Pancreas (tissue), 10 donors: ENCODE data around the gene MUS81. TPM values are rescaled to one million over a fixed set of nuclear protein-coding genes. Genes with fewer than 3 reads are reported as not detected.
A peak's percentile ranks its signal among the peaks of the same experiment; 100 is the strongest.

ENCODE experiments used
- ATAC-seq, 4 donors: fragments of 200-7000 bp; cut with Tn5 transposase; one replicate each; pipeline versions ENCODE4 v1.8.0 to v1.9.1; 2020; ENCODE audit warnings: mild to moderate bottlenecking in 4 of 4, moderate library complexity in 4 of 4
- DNase-seq, 6 donors: peaks; one replicate each; pipeline ENCODE4 v3.0.0-alpha.2; 2020
- FAIRE-seq: peaks from 2 replicates; lab custom pipeline; 2012; peaks lifted over from hg19 to GRCh38; lab: Jason Lieb, UNC
- H3K27ac ChIP-seq, 4 donors: fragments of 200-600 bp; sonication (generic); 1 replicate in 3 of 4; 2 replicates in 1 of 4; pipeline versions ENCODE4 v1.5.0 to v1.8.0; 2020
- H3K27me3 ChIP-seq, 4 donors: fragments of 200-600 bp; one replicate each; pipeline ENCODE4 v1.8.0; 2021
- H3K36me3 ChIP-seq, 3 donors: fragments of 200-600 bp; sonication (generic) in 1 of 3; one replicate each; pipeline versions ENCODE4 v1.5.0 to v1.8.0; 2020 to 2021
- H3K4me1 ChIP-seq, 3 donors: fragments of 200-600 bp; one replicate each; pipeline ENCODE4 v1.8.0; 2021
- H3K4me3 ChIP-seq, 4 donors: fragments of 200-600 bp; sonication (generic) in 2 of 4; one replicate each; pipeline versions ENCODE4 v1.5.0 to v1.8.0; 2020 to 2021
- H3K9me3 ChIP-seq, 4 donors: fragments of 200-600 bp; one replicate each; pipeline ENCODE4 v1.8.0; 2021
- CTCF ChIP-seq, 4 donors: fragments of 200-600 bp; sonication (generic) in 3 of 4; IDR thresholded peaks; one replicate each; pipeline versions ENCODE4 v1.5.0 to v1.8.0; 2021; ENCODE audit warnings: antibody characterized with exemption in 4 of 4
- WGBS, 2 donors: extraction: QIAGEN DNeasy Blood & Tissue Kit; methylation state at CpG; one replicate each; pipeline ENCODE4 v1.1.7; 2013; 5-methylcytosine and 5-hydroxymethylcytosine counted together
- intact Hi-C, 3 donors: fragments of 100-400 bp; cut with DNase I; formaldehyde crosslinking; loops; one replicate each; pipeline versions ENCODE4 v1.11.1 to v1.14.2; 2022
- polyA plus RNA-seq, 2 donors: library from polyadenylated mRNA; stranded (reverse); fragments of 200-250 nt; gene quantifications; one replicate each; pipeline ENCODE4 v1.2.3, GENCODE V29; 2013
- total RNA-seq, 6 donors: library from RNA; stranded (reverse); fragmentation: NEBNext Ultra II Directional in 4 of 6; extraction: Animal tissue kit (Norgen Biotek cat#: 25700) in 4 of 6; gene quantifications; one replicate each; pipeline versions ENCODE4 v1.2.1 to v1.2.4, GENCODE V29; 2021 to 2023
- donor health status: healthy with polysubstance abuse.
- donor health status: DM: no; HTN: no; CAD: no; lungs with moderate emphysema.
- donor health status: DM: no; HTN: no; CAD: no.
- donor health status: control.
- donor health status: control.
- donor health status: Bipolar disorder and iron deficiency.
- donor health status: DM: yes; HTN: yes; CAD: no.
- donor health status: DM: no; HTN: no; CAD: no.
- donor health status: DM: no; HTN: no; CAD: no.
- donor health status: DM: yes; HTN: yes; CAD: no.

MUS81 gene
- total and polyA plus RNA-seq, 8 donors: 12.7 to 62.6 (median 22.5) TPM

DNA sequence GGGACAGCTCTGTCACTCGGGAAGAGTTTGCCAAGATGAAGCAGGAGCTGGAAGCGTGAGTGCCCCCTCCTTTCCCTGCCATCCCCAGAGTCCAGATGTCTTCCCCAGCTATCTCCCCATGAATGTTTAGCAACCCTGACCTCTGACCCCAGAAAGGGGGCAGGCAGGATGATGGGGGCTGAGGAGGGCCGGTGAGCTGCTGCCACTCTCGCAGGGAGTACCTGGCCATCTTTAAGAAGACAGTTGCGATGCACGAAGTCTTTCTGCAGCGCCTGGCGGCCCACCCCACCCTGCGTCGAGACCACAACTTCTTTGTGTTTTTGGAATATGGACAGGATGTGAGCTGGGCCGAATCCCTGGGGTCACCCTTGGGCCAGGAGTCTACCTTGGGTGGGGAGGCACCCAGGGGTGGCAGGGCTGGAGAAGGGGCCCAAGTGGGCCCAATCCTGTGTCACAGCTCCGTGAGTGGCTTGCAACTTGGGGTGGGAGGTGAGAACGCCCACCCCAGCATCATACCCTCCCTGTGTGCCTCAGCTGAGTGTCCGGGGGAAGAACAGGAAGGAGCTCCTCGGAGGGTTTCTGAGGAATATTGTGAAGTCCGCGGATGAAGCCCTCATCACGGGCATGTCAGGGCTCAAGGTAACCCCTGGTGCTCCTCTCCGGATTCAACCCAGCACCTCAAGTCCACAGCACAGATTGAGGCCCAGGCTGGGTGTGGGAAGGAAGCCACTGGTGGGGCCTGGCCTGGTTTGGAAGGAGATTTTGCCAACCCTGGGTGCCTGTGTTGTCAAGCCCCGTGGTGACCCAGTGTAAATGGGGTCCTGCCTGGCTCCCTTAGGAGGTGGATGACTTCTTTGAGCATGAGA, 9.8 kb upstream of the MUS81 start:
- intact Hi-C loops: no loop called here
- Histone ChIP-seq H3K4me3 (no peak overlapping the region), H3K4me1 (peaks cover 0 to under 1% (median 0%) of the 10 kb centered on the region in 3 donors), H3K27ac (no peak overlapping the region), H3K36me3 (peaks cover 4 to 11% (median 8%) of the 10 kb centered on the region in 3 donors), H3K27me3 (no peaks in the 10 kb centered on the region), H3K9me3 (no peaks in the 10 kb centered on the region)
- FAIRE-seq (no peak), ATAC-seq (no peak), DNase-seq (no peak)
- no peak for TF ChIP-seq CTCF (IDR thresholded peaks at IDR 0.05)
- 70 to 76% methylated on average over 20 of the region's 20 CpGs for WGBS, 2 donors

DNA sequence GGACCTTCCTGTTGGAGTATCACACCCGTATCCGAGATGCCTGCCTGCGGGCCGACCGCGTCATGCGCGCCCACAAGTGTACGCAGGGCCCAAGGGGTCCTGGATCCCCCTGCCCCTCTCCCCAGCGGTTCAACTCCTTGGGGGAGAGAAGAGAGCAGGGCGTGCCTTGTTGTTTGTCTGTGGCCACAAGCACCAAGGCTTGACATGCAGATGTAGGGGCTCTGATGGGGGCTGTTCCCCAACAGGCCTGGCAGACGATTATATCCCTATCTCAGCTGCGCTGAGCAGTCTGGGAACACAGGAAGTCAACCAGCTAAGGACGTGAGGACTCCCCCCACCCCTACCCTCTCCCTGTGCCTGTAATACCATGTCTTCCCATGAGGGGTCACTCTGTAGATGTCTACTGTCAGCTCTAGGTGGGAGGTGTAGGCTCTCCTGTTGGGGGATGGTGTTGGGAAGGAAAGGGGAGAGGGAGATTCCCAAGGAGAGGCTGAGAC, 9.1 kb upstream of the MUS81 start:
- peaks cover 2 to 6% (median 3%) of the 10 kb centered on the region in 3 donors for H3K4me1 ChIP-seq
- H3K27me3 ChIP-seq: no peaks in the 10 kb centered on the region
- no peak overlapping the region for H3K27ac ChIP-seq
- ATAC-seq: peak in 2 of 4 donors; percentile 12 to 13
- WGBS, 2 donors: 91 to 92% methylated on average over 14 of the region's 14 CpGs
- intact Hi-C loops: no loop called here
- FAIRE-seq: no peak
- peaks cover 4 to 15% (median 8%) of the 10 kb centered on the region in 3 donors for H3K36me3 ChIP-seq
- DNase-seq: peak in 2 of 6 donors; percentile 20 to 32
- peak in 1 of 4 donors; percentile 10 for TF ChIP-seq CTCF (IDR thresholded peaks at IDR 0.05)
- H3K9me3 ChIP-seq: no peaks in the 10 kb centered on the region
- H3K4me3 ChIP-seq: no peak overlapping the region

DNA sequence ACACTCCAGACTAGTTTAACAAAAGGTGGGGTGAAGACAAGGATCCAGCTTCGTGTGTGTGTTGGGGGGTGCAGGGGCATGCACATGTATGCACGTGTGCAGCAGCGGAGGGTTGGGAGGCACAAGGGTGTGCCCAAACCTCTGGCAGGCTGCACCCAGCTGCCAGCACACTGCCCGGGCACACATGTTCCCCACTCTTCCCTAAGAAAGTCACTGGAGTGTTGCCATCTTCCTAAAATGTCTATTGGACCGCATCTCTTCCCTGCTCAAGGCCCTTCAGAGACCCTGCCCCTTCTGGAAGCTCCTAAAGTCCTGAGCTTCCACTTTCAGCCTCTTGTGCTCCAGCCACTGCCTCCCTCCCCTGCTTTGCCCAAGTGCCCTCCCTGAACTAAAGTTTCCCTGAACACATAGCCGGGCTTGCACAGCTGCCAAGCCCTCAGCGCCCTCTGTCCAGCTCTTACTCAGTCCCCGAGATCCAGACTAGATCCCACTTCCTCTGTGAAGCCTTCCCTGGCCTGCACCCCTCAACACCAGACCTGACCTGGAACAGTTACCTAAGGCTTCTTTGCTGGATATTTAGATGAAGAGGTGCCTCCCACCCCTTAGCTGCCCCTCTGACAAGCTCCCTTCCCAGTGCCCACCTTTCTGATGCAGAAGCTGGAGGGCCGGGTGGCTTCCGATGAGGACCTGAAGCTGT, 8.3 kb upstream of the MUS81 start:
- peaks cover 3 to 11% (median 4%) of the 10 kb centered on the region in 3 donors for H3K4me1 ChIP-seq
- no peaks in the 10 kb centered on the region for H3K27me3 ChIP-seq
- intact Hi-C loops: no loop called here
- TF ChIP-seq CTCF (IDR thresholded peaks at IDR 0.05): no peak
- DNase-seq: no peak
- no peak overlapping the region for H3K27ac ChIP-seq
- WGBS, 2 donors: 93 to 95% methylated on average over 10 of the region's 10 CpGs
- H3K4me3 ChIP-seq: no peak overlapping the region
- FAIRE-seq: no peak
- peaks cover 4 to 15% (median 8%) of the 10 kb centered on the region in 3 donors for H3K36me3 ChIP-seq
- H3K9me3 ChIP-seq: no peaks in the 10 kb centered on the region
- ATAC-seq: no peak

GRCh38 chr11:65852508-65853245, 7.6 kb upstream of the MUS81 start:
- Histone ChIP-seq H3K27ac (no peak overlapping the region), H3K36me3 (peaks cover 4 to 15% (median 8%) of the 10 kb centered on the region in 3 donors), H3K4me1 (peaks cover 3 to 11% (median 4%) of the 10 kb centered on the region in 3 donors), H3K4me3 (no peak overlapping the region), H3K27me3 (no peaks in the 10 kb centered on the region), H3K9me3 (no peaks in the 10 kb centered on the region)
- no peak for ATAC-seq
- no peak for TF ChIP-seq CTCF (IDR thresholded peaks at IDR 0.05)
- intact Hi-C loops: no loop called here
- DNase-seq: peak in 4 of 6 donors; percentile 18 to 78 (median 45)
- FAIRE-seq: no peak
- WGBS, 2 donors: 95 to 96% methylated on average over 31 to 33 of the region's 33 CpGs
